Gastroesophageal sphincter (tissue), 4 donors: ENCODE data around the gene LARGE1. TPM values are rescaled to one million over a fixed set of nuclear protein-coding genes. Genes with fewer than 3 reads are reported as not detected.

Experiments used
- ATAC-seq: fragments of 150-250 bp; one replicate; pipeline ENCODE4 v1.9.1; 2016; ENCODE audit warnings: mild to moderate bottlenecking, moderate library complexity
- H3K27ac ChIP-seq, 4 donors: fragments of 200-600 bp; sonication (generic) in 3 of 4; 1 replicate in 3 of 4; 2 replicates in 1 of 4; pipeline ENCODE4 v1.5.1; 2016 to 2019
- H3K27me3 ChIP-seq: fragments of 200-600 bp; sonication (generic); one replicate; pipeline ENCODE4 v1.5.1; 2019
- H3K36me3 ChIP-seq, 2 donors: fragments of 200-600 bp; sonication (generic); one replicate each; pipeline ENCODE4 v1.5.1; 2019; ENCODE audit warnings: control low read depth in 1 of 2
- H3K4me1 ChIP-seq, 3 donors: fragments of 200-600 bp; sonication (generic); 1 replicate in 2 of 3; 2 replicates in 1 of 3; pipeline ENCODE4 v1.5.1; 2016 to 2019; ENCODE audit warnings: control low read depth in 2 of 3
- H3K4me3 ChIP-seq, 2 donors: fragments of 200-600 bp; sonication (generic); one replicate each; pipeline ENCODE4 v1.5.1; 2019; ENCODE audit warnings: mild to moderate bottlenecking in 1 of 2, moderate library complexity in 1 of 2
- H3K9me3 ChIP-seq, 3 donors: fragments of 200-600 bp; sonication (generic); one replicate each; pipeline ENCODE4 v1.5.1; 2017 to 2019; ENCODE audit warnings: control low read depth in 2 of 3
- EP300 ChIP-seq: sonication (generic); formaldehyde crosslinking; IDR thresholded peaks from one replicate; pipeline ENCODE4 v1.6.1; 2017; ENCODE audit warnings: antibody characterized with exemption, mild to moderate bottlenecking
- POLR2A ChIP-seq, 2 donors: fragments of 450-650 bp; IDR thresholded peaks; one replicate each; pipeline ENCODE4 v1.6.1; 2017; ENCODE audit warnings: antibody characterized with exemption in 2 of 2, mild to moderate bottlenecking in 2 of 2, moderate library complexity in 1 of 2
- POLR2AphosphoS5 ChIP-seq: sonication (generic); formaldehyde crosslinking; IDR thresholded peaks from one replicate; pipeline ENCODE4 v1.6.1; 2017; ENCODE audit warnings: antibody characterized with exemption
- WGBS, 2 donors: methylation state at CpG; one replicate each; pipeline ENCODE4 v1.1.5; 2018; ENCODE audit warnings: low coverage in 1 of 2; 5-methylcytosine and 5-hydroxymethylcytosine counted together
- total RNA-seq, 4 donors: library from RNA; depleted of rRNA; stranded (reverse); fragments of >200 nt; gene quantifications; one replicate each; pipeline ENCODE4 v1.1.0, GENCODE V29; 2016
- TF ChIP-seq, protein P1 (sequence below), 4 experiments: fragments of 200-600 bp in 2 of 4; fragments of 450-650 bp in 2 of 4; sonication (generic) in 1 of 4; IDR thresholded peaks; one replicate each; pipeline ENCODE4 v1.5.1; 2017 to 2019; ENCODE audit warnings: antibody characterized with exemption in 4 of 4, mild to moderate bottlenecking in 2 of 4, moderate library complexity in 2 of 4

Gene LARGE1
- total RNA-seq, 4 donors from 2014 or later = 23.0 to 67.8 (median 48.0) TPM

DNA sequence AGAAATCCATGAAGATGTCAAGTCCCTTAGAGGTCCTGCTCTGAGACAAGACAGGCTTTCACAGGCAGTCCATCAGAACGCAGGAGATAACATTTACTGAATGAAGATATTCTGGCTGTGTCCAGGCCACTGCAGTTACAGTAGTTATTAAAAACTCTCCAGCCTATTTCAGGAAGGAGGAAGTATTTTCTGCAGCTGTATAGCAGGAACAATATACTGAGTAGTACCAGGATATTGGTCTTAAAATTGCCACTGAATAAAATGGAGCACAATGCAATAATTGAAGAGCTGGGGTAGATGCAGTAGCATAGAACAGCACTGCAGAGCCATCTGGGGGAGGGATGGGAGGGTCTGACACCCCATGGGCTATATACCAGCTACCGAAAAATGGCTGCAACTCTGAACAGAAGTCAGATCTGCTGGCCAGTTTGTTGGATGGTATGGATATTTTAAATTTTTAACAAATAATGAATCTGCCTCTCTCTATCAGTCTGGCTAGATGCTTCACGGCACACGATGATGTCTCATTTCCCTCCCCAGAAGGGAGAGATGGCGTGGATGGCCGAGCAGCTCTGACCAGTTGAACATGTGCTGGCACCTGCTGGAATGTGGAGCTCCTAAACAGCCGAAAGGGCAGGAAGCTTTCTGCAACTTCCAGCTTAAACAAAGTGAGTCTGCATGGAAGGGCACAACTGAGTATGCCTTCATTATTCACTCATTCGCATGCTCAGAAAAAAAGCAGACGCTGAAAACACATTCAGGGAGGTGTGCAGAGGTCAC, 520.0 kb downstream of the LARGE1 start:
- no peak overlapping the region for H3K27ac ChIP-seq
- H3K4me3 ChIP-seq = no peak overlapping the region
- H3K36me3 ChIP-seq = peaks cover 0 to 4% of the 10 kb centered on the region in 2 donors
- WGBS, 2 donors = 83 to 89% methylated on average over 8 to 9 of the region's 9 CpGs
- no peak for ATAC-seq
- no peak for TF ChIP-seq POLR2AphosphoS5
- TF ChIP-seq, protein P1, sequence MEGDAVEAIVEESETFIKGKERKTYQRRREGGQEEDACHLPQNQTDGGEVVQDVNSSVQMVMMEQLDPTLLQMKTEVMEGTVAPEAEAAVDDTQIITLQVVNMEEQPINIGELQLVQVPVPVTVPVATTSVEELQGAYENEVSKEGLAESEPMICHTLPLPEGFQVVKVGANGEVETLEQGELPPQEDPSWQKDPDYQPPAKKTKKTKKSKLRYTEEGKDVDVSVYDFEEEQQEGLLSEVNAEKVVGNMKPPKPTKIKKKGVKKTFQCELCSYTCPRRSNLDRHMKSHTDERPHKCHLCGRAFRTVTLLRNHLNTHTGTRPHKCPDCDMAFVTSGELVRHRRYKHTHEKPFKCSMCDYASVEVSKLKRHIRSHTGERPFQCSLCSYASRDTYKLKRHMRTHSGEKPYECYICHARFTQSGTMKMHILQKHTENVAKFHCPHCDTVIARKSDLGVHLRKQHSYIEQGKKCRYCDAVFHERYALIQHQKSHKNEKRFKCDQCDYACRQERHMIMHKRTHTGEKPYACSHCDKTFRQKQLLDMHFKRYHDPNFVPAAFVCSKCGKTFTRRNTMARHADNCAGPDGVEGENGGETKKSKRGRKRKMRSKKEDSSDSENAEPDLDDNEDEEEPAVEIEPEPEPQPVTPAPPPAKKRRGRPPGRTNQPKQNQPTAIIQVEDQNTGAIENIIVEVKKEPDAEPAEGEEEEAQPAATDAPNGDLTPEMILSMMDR (IDR thresholded peaks at IDR 0.05) = no peak
- no peak for TF ChIP-seq EP300
- TF ChIP-seq POLR2A (IDR thresholded peaks at IDR 0.05) = no peak
- no peaks in the 10 kb centered on the region for H3K27me3 ChIP-seq
- H3K4me1 ChIP-seq = no peaks in the 10 kb centered on the region
- H3K9me3 ChIP-seq = no peaks in the 10 kb centered on the region

- Histone ChIP-seq H3K4me1 (no peaks in the 10 kb centered on the region), H3K9me3 (no peaks in the 10 kb centered on the region), H3K27me3 (no peaks in the 10 kb centered on the region), H3K27ac (no peak overlapping the region), H3K4me3 (no peak overlapping the region), H3K36me3 (peaks cover 0 to 4% of the 10 kb centered on the region in 2 donors)
- ATAC-seq = no peak
- no peak for TF ChIP-seq EP300
- no peak for TF ChIP-seq POLR2AphosphoS5
- TF ChIP-seq, protein P1 (IDR thresholded peaks at IDR 0.05) = no peak
- no peak for TF ChIP-seq POLR2A (IDR thresholded peaks at IDR 0.05)
- 91 to 100% methylated on average over 4 of the region's 4 CpGs for WGBS, 2 donors
These were observed 522.8 kb downstream of the LARGE1 start for GRCh38 chr22:33397381-33397907.

- WGBS, 2 donors = 64% methylated on average over 3 of the region's 6 CpGs; no CpG with 5 or more reads in 1 of the 2 donors
- no peaks in the 10 kb centered on the region for H3K36me3 ChIP-seq
- ATAC-seq = no peak
- no peaks in the 10 kb centered on the region for H3K27me3 ChIP-seq
- H3K9me3 ChIP-seq = no peaks in the 10 kb centered on the region
- H3K27ac ChIP-seq = no peak overlapping the region
- no peak for TF ChIP-seq POLR2AphosphoS5
- no peak overlapping the region for H3K4me3 ChIP-seq
- no peaks in the 10 kb centered on the region for H3K4me1 ChIP-seq
These were observed 526.8 kb downstream of the LARGE1 start for GRCh38 chr22:33393432-33393831.

DNA sequence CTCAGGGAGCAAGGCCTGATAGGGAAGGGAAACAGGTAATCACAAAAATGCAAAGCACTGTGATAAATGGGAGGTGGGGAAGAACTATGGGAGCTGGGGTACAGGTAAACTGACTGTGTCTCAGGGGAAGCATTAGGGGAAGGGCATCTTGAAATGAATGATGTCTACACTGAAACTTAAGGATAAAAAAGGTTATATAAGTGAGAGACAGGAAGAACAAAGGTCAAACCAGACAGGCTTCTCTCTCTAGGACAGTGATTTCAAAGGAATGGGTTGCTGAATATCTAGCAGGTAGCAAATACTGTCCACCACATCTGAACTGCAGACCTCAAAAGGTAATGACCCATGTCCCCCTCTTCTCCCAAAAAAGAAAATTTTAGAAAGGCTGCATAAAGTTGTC, 529.0 kb downstream of the LARGE1 start:
- TF ChIP-seq POLR2AphosphoS5 = no peak
- no peak for TF ChIP-seq POLR2A (IDR thresholded peaks at IDR 0.05)
- Histone ChIP-seq H3K4me1 (no peaks in the 10 kb centered on the region), H3K27me3 (no peaks in the 10 kb centered on the region), H3K9me3 (no peaks in the 10 kb centered on the region), H3K4me3 (no peak overlapping the region), H3K27ac (no peak overlapping the region), H3K36me3 (no peaks in the 10 kb centered on the region)
- ATAC-seq = no peak

DNA sequence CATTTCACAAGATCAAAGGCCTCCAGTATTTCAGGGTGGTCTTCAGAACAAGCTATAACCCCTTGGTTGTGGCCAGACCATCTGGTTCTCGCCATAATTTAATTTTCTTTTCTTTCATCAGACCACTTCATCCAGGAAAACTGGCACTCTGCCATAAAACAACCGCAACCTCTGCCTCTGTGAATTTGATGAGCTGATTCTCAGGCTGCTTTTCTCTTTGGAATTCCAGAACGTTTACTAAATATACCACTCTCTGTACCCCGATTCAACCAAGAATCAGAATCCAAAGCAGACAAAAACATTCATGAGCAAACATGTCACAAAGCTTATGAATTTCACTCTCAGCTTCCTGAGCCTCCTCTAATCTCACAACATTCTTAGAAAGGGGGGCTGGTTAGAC, 530.3 kb downstream of the LARGE1 start:
- ATAC-seq = no peak
- 57 to 70% methylated on average over 4 of the region's 4 CpGs for WGBS, 2 donors
- no peaks in the 10 kb centered on the region for H3K4me1 ChIP-seq
- H3K9me3 ChIP-seq = no peaks in the 10 kb centered on the region
- no peak overlapping the region for H3K4me3 ChIP-seq
- no peaks in the 10 kb centered on the region for H3K27me3 ChIP-seq
- TF ChIP-seq EP300 = no peak
- no peak for TF ChIP-seq POLR2A (IDR thresholded peaks at IDR 0.05)
- TF ChIP-seq, protein P1 (IDR thresholded peaks at IDR 0.05) = no peak
- TF ChIP-seq POLR2AphosphoS5 = no peak
- no peaks in the 10 kb centered on the region for H3K36me3 ChIP-seq
- no peak overlapping the region for H3K27ac ChIP-seq

- no peak for TF ChIP-seq POLR2AphosphoS5
- TF ChIP-seq EP300 = no peak
- TF ChIP-seq POLR2A (IDR thresholded peaks at IDR 0.05) = no peak
- TF ChIP-seq, protein P1 (IDR thresholded peaks at IDR 0.05) = no peak
- H3K9me3 ChIP-seq = no peaks in the 10 kb centered on the region
These were observed 534.0 kb downstream of the LARGE1 start for GRCh38 chr22:33386270-33386669.

More at GRCh38 chr22:33386270-33386669, 534.0 kb downstream of the LARGE1 start:
- 90% methylated on average over 5 of the region's 5 CpGs; no CpG with 5 or more reads in 1 of the 2 donors for WGBS, 2 donors
- ATAC-seq = no peak
- Histone ChIP-seq H3K36me3 (peaks cover 0 to 34% of the 10 kb centered on the region in 2 donors), H3K4me3 (no peak overlapping the region), H3K27me3 (no peaks in the 10 kb centered on the region), H3K27ac (no peak overlapping the region), H3K4me1 (no peaks in the 10 kb centered on the region)
